ENCODE results near the gene HSD3B7.

DNA sequence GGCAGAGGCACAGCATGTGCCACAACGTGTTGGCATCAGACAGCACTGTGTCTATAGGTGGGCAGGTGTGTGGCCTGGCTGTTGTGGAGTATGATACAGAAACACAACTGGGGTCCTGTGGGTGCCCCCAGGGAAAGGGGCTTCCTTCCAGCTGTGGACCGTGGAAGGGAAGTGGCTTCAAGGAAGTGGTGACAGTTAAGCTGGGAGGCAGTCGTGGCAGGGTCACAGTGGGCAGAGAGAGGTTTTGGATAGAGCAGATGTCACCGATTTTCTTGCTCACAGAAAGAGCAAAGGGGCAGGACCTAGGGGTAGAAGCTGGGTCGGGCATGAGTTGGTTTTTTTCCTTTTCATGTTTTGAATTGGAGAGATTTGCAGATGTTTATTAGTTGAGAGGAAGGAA, 47.3 kb upstream of the HSD3B7 start:
- TF ChIP-seq, protein P1, sequence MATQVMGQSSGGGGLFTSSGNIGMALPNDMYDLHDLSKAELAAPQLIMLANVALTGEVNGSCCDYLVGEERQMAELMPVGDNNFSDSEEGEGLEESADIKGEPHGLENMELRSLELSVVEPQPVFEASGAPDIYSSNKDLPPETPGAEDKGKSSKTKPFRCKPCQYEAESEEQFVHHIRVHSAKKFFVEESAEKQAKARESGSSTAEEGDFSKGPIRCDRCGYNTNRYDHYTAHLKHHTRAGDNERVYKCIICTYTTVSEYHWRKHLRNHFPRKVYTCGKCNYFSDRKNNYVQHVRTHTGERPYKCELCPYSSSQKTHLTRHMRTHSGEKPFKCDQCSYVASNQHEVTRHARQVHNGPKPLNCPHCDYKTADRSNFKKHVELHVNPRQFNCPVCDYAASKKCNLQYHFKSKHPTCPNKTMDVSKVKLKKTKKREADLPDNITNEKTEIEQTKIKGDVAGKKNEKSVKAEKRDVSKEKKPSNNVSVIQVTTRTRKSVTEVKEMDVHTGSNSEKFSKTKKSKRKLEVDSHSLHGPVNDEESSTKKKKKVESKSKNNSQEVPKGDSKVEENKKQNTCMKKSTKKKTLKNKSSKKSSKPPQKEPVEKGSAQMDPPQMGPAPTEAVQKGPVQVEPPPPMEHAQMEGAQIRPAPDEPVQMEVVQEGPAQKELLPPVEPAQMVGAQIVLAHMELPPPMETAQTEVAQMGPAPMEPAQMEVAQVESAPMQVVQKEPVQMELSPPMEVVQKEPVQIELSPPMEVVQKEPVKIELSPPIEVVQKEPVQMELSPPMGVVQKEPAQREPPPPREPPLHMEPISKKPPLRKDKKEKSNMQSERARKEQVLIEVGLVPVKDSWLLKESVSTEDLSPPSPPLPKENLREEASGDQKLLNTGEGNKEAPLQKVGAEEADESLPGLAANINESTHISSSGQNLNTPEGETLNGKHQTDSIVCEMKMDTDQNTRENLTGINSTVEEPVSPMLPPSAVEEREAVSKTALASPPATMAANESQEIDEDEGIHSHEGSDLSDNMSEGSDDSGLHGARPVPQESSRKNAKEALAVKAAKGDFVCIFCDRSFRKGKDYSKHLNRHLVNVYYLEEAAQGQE (IDR thresholded peaks at IDR 0.05; ENCODE audit: insufficient read depth in 1 of 2, low read depth in 2 of 2, low read length in 1 of 2), result no peak
- TF ChIP-seq POLR2AphosphoS5 (IDR thresholded peaks at IDR 0.05; ENCODE audit: low read depth, low read length), result no peak
